Epidermal melanocyte (primary cell): Measurements from ENCODE around the gene CDR2L.
"Not testable (repeated sequence)": the region's sequence is repeated elsewhere in the genome, so short reads cannot be mapped to it uniquely, and the experiment has no call there.

ENCODE experiments used
- DNase-seq: peaks from one replicate; pipeline ENCODE4 v3.0.0; 2011; ENCODE audit warnings: low spot score; ENCODE audit not compliant: insufficient read length

Gene CDR2L

GRCh38 chr17:75009139-75009724, 21.8 kb downstream of the CDR2L start:
- DNase-seq: no peak

- DNase-seq: no peak
Measured at GRCh38 chr17:75010683-75011400, 23.4 kb downstream of the CDR2L start.

DNA sequence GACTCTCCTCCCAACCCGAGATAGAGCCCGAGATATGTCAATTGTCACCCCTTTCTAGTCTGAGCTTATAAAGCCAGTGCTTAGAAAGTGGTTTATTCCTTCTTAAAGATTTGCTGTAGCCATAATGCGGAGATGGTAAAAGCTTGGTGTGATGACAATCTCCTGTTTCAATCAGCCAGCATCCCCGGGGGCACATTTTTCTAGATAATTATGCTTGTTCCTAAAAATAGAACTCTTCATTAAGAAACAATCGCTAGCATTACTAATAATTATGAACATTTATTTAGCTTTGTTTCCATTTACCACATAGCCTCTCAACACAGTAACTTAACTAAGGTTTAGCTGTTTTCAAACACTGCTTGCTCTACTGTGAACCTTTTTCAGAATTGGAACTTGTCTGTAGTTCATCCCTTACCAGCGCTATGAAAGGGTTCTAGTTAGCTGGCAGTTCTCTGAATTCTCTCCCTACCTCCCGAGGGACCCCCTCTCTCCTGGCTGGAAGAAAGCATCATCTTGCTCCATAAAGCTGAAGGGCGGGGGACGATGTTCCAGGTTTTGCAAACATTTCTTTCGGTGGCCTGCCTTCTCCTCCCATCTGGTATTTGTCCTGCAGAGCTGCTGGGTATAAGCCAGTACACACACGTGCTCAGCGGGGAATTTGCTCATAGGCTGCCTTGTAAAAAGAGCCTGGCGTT, 24.1 kb downstream of the CDR2L start:
- DNase-seq: peak; percentile 89

DNA sequence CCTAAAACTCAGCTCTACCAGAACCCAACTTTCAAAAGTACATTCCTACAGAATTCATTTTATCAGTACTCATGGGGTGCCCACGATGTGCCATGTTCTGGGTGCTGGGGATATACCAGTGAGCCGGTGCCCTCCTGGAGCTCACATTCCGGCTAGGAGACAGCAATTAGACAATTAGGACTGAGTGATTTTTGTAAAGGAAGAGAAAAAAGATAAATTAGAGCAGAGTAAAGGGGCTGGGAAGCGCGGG, 24.6 kb downstream of the CDR2L start:
- no peak for DNase-seq

- peak; percentile 83 for DNase-seq
Measured at GRCh38 chr17:75012346-75013091, 25.1 kb downstream of the CDR2L start, which contains the start of gene MRPL58. Gene MRPL58 (plus strand): TSS chr17:75012670. CDS start chr17:75012687, 17 bp downstream.

GRCh38 chr17:75013092-75013559, 25.7 kb downstream of the CDR2L start:
- DNase-seq: no peak

GRCh38 chr17:75019146-75019545, 31.7 kb downstream of the CDR2L start:
- no peak for DNase-seq

DNA sequence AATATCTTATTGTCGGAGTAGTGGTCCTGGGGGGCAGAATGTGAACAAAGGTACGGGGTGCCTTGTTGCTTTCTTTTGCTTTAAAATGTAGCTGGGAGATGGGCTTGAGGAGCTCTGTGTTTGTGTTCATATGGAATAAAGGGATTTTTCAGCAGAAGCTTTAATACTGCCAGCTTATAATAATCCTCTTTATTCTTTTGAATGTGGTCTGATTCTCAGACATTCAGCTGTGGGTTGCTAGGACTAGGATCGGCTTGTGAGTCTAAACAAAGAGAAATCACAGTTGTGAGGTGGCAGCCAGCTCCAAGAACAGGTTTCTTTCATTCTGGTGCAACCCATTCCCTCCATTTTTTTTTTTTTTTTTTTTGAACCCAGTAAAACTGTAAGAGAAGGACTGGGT, 32.3 kb downstream of the CDR2L start:
- no peak for DNase-seq

GRCh38 chr17:75020331-75021110, 33.1 kb downstream of the CDR2L start:
- no peak for DNase-seq

- no peak for DNase-seq
Measured at GRCh38 chr17:75024686-75025397, 37.4 kb downstream of the CDR2L start.

DNA sequence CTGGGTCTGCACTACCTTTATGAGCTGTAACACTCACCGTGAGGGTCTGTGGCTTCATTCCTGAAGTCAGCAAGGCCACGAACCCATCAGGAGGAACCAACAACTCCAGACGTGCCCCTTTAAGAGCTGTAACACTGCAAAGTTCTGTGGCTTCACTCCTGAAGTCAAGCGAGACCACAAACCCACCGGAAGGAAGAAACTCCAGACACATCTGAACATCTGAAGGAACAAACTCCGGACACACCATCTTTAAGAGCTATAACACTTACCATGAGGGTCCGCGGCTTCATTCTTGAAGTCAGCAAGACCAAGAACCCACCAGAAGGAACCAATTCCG, 37.9 kb downstream of the CDR2L start:
- DNase-seq: not testable (repeated sequence)

DNA sequence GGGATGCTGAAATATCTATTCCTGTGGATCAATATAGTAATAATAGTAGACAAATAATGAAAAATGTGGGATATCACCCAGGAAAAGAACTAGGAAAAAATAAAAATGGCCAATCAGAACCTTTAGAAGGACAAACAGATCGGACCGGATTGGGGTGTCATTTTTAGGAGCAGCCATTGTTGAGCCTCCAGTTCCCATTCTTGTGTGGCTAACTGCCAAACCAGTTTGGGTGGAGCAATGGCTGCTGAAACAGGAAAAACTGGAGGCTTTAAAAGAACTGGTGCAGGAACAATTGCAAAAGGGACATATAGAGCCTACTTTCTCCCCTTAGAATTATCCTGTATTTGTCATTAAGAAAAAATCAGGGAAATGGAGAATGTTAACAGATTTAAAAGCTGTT, 39.2 kb downstream of the CDR2L start:
- DNase-seq: not testable (repeated sequence)

DNA sequence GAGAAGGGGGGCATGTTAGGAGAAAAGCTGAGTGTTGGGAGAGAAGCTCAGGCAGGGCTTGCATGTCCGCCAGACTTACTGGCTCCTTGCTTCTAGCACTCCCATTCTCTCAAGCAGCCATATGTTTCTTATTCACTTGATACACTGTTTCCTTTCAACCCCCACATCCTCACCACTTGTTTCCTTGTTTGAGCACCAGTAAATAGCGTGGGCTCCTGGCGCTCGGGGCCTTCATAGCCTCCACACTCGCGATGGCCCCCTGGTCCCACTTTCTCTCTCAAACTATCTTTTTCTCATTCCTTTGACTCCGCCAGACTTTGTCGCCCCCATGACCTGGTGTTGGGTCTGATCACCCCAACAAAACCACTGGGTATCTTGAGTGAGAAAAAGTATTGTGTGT, 42.7 kb downstream of the CDR2L start:
- no peak for DNase-seq

GRCh38 chr17:75031972-75032719, 44.7 kb downstream of the CDR2L start:
- peak; percentile 62 for DNase-seq

- no peak for DNase-seq
Measured at GRCh38 chr17:75032720-75033280, 45.4 kb downstream of the CDR2L start.

GRCh38 chr17:75033346-75034235, 46.2 kb downstream of the CDR2L start:
- peak; percentile 75 for DNase-seq

- peak; percentile 60 for DNase-seq
Measured at GRCh38 chr17:75034236-75034908, 46.9 kb downstream of the CDR2L start.

GRCh38 chr17:75036643-75037268, 49.3 kb downstream of the CDR2L start:
- DNase-seq: no peak
